GM18502 (cell line): ENCODE data around the gene VSX2.

Experiments used
- ATAC-seq: cut with Tn5 transposase; IDR thresholded peaks from one replicate; pipeline ENCODE4 v1.9.1; 2021; ENCODE audit warnings: mild to moderate bottlenecking; ENCODE audit not compliant: unreplicated experiment, poor library complexity

The VSX2 gene

DNA sequence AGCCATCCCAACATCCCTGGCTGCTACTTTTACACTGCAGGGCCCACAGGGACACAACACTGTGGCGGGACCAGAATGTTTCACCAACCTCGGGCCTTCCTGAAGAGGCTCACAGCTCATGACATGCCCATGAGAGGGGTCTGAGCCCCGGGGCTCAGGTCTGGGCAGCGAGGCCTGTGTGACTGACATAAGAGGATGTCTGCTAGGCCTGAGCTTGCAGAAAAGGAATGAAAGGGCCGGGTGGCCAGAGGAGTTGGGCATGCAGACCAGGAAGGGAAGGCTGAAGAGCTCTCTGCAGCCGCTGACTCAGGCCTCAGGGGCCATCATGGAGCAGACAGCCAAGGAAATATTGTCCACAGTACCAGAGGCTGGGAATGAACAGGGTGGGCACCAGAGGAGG, 18.3 kb upstream of the VSX2 start:
- no peak for ATAC-seq

DNA sequence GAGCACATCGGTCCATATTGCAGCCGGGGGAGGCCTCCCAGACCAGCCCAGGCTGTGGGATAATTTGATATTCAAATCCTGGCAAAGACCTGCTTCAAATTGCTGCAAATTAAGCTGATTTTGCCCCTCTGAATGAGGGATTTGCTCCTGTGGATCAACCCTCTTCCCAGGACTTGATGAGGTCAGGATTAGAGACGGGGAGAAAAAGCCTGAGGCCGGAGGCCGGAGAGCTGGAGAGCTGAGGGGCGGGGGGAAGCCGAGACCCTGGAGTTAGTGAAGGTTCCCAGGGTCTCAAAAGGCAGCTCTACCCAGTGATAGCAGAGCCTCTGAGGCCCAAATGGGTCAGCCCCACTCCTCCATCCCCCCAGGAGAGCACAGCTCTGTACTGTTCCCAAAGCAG, 17.5 kb upstream of the VSX2 start:
- no peak for ATAC-seq

DNA sequence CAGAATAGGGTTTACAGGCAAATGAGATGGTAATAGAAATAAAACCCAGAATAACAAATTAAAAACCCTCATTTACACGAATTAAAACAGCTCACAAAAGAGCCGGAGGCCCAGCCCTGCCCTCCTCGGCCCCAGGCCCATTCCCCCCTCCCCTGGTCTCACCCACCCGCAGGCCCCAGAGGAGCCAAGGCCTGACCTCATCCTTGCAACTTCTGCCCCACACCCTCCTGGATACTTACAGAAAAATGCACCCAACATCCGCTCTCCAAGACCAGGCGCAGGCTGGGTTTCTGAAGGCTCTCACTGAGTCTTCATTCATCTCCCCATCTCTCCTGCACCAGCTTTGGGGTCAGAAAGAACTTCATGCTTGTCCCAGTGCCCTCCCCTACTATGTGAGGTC, 16.2 kb upstream of the VSX2 start:
- ATAC-seq, result no peak

DNA sequence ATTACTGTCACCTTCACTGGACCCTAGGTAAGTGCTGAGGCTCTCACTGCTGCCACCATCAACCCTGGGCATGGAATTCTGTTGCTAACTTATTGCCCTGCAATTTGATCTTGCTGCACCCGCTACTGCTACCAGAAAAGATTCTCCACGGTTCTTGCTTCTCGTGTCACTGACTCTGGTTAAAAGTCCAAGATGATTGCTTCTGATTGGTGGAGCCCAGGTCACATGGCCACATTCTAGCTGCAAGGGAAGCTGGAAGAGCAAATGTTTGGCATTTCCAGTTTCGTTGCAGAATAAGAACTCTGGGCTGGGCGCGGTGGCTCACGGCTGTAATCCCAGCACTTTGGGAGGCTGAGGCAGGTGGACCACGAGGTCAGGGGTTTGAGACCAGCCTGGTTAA, 7.5 kb upstream of the VSX2 start:
- no peak for ATAC-seq

DNA sequence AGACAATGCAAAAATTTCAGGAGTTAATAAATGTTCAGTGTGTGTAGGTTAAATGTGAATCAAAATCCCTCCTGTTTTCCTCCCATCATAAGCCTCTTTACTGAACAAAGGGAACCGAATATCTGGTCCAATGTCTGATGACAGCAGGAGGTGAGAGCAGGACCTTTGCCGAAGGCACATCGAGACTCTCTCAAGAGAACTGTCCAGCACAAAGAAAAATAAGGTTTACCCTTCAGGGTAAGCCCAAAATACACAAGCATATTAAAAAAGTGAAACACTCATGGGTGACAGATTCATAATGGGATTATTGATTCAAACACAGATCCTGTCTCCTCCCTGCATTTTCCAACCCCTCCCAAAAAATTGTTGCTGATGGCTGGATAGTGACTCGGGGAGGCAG, 4.2 kb upstream of the VSX2 start:
- no peak for ATAC-seq

DNA sequence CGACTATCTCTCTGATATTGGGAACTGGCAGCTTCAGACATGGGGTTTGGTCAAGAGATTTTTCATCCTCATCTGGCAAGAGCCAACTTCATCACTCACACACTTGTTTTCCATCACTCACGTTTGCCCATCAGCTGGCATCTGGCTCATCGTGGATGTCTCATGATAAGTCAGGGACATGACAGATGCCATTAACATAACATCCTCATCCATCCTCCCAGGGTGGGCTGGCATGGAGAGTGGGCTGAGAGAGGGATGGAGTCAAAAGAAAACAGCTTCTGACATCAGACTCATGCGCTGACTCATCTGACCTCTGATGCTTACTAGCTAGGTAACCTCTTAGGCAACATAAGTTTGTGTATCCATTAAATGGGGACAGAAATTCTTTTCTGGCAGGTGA, 1.8 kb upstream of the VSX2 start:
- no peak for ATAC-seq

DNA sequence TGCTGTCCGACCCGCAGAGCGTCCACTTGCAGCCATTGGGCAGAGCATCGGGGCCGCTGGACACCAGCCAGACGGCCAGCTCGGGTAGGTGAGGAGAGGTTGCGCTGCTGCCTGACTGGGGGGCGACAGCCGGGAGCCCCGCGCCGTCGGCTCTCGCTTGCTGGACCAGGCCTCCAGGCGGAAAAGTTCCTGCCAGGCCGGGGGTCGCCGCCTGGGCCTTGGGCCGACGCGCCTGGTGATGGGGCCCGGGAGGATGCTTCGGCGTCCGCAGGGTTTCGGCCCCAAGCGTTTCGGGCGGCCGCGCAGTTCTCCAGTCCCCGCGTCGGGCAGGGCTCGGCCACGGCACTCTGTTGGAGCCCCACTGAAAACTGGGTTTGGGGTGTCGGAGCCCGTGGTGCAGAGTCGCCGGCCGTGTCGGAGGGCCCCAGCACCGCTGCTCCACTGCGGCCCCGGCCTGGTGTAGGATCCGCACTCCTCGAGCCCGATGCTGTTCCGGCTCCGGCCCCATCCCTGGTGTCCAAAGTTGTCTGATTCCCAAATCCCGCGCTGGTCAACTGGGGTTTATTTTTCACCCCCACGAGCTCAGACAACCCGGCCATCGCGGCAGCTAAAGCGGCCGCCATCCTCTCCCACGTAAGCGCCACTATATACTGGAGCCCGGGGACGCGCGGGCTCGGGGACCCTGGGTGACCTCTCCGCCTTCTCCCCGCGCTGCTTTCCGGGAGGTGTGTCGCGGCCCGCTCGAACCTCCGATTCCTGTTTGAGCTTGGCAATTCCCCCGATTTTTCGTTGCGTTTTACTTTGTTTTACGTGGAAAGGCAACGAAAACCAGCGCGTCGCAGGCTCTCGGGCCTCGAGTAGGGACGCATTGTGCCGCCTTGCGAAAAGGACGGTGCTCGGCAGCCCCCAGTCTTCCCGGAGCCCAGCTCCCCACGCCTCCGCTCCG, 872 bp downstream of the VSX2 start:
- ATAC-seq, result no peak

DNA sequence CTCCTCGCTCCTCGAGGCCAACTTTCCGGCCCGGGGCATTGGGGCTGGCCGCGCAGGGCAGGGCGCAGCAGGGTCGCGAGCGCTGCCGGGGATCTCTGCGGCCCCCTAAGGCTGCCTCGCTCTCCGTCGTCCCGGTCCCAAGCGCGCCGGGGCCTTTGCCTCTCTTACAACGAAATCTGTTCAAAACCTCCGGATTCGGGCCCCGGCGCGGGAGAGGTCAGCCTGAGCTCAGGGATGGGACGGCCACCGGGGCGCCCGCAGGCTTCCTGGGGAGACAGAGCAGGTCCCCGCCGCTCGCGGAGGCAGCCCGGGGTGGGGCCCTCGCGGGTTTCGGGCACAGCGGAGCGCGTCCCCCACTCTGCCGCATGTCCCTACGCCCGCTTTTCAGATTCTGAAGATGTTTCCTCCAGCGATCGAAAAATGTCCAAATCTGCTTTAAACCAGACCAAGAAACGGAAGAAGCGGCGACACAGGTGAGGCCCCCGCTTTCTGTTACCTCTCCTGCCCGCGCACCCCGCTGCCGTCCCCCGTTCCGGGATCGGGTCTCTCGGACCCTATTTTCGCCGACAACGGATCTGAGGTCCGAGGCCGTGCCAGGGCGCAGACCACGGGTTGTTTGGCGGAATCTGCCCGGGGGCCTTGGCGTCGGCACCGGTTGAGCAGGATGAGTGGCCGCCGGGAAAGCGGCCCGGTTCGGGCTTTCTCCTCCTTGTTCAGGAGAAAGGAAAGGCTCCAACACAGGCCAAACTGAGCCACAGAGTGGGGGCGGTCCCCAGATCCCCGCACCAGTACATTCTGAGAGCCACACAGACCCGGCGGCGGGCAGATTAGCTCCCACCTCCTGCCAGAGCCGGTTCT, 1.8 kb downstream of the VSX2 start:
- ATAC-seq, result no peak

DNA sequence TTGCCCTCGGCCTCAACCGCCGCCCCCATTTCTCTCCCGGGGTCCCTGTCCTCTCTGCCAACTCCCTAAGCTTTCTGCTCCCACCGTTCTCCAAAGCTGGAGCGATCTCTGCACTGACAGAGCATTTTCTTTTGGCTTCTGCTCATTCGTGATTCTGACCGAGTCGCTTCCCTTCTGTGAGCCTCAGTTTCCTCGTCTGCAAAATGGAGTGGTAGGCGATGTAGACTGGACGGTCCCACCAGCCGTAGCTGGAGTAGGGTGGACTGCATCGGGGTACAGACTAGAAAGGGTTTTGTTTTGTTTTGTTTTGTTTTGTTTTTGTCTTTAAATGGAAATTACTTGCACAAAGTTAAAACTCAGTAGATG, 2.4 kb downstream of the VSX2 start:
- no peak for ATAC-seq

DNA sequence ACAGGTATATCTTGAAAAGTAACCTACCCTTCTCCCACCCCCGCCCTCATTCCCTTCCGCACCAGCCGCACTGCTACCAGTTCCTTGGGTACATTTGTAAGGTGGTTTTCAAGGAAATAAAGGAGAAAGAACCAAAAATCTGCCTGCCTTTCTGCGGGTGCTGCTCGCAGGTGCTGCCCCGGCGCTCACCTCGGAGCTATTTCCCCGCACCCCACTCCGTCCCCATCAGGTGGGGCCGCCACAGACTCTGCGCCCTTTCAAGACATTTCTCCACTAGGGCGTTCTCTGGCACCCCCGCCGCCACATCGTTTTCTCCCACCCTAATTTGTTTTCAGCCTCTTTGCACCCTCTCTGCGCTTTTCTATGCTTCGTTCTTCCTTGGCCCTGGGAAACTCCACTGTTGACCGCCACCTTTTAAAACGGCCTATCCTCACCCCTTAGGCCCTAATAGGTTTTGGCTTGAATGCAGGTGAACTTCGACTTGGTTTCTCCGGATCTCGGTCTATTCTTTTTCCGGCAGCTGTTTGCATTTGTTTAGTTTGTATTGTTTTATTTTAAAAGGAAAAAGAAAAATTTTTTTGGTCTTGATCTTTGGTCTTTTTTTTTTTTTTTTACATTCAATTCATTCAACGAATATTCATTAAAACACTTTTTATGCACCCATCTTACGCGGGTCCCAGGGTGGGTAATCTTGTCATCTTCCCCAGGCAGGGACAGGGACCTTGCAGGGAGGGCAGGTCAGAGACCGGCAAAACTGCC, 3.0 kb downstream of the VSX2 start:
- no peak for ATAC-seq

DNA sequence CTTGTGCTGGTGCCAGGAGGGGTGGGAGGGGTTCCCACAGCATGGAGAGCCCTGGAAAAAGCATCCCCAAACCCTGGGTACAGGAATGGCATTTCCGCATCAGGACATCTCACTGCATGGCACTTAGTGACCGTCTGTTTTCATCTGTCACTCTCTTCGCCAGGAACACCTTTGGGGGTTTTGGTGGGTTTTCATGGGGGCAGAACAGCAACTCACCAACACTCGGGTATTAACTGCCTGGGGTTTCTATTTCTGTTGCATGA, 3.5 kb downstream of the VSX2 start:
- no peak for ATAC-seq

DNA sequence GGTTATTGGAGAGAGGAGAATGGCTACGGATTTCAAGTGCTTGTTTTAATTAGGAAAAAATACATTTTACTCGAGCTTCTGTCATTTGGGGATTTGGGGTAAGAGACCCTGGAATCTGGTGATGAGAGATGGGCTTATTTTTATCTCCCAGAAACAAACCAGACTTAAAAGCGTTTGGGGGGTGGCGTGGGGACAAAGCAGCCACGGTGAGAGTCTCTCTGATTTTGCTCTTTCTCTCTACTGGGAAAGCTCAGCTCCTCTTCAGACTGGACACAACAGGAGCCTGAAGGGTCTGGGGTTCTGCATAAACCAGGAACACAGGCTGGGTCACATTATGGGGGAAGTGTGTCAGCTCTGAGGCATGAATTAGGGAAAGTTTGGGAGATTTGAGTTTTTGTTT, 3.8 kb downstream of the VSX2 start:
- ATAC-seq, result no peak

DNA sequence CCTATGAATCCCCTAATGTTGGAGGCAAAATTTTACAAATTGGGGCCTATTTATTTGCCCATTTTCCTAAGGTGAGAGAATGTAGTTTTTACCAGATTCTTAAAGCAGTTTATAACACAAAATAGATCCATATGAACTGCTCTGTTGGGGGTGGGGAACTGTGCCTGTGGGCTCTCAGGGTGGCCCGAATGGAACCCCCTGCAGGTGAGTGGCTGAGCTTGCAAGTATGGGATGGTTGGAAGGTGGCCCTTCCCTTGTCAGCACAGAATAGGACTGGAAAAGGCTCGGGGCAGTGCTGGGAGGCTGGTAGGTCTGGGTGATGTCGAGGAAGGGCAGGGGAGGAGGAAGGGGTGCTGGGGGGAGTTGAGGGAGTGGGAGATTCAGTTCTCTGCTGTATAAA, 4.9 kb downstream of the VSX2 start:
- ATAC-seq, result no peak

DNA sequence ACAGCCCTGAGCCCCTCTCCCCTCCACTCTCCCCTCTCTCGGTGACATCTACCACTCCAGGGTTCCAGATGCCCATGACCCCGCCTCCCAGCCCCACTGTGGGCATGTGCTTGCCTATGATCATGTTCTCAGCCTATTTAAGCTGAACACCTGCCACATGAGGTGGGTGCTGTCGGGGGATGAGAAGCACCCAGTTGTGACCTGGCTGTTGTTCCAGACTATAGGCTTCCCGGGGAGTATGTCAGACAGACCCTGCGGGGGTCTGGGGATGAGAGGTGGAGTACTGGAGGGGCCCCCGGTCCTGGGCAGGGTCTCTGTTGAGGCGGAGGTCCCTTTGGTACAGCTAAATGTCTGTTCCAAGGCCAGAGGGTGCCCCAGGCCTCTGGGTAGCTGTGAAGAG, 6.0 kb downstream of the VSX2 start:
- no peak for ATAC-seq

DNA sequence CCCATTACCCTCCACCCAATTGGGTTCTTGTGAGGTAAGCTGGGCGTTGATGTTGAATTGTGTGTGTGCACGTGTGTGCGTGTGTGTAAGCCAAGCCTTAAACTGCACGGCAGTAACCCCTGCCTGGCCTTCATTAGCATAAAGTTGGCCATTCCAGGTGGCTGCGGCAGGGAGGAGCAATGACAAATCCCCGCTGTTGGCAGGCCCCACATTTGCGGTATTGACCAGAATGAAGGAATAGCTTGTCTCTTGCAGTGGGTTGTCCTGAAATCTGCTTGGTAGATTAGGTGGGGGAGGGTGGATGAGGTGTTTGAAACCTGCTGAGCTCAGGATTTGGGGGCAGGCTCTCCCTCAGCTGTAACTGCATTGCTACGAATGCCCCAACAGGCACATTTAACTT, 7.3 kb downstream of the VSX2 start:
- no peak for ATAC-seq

DNA sequence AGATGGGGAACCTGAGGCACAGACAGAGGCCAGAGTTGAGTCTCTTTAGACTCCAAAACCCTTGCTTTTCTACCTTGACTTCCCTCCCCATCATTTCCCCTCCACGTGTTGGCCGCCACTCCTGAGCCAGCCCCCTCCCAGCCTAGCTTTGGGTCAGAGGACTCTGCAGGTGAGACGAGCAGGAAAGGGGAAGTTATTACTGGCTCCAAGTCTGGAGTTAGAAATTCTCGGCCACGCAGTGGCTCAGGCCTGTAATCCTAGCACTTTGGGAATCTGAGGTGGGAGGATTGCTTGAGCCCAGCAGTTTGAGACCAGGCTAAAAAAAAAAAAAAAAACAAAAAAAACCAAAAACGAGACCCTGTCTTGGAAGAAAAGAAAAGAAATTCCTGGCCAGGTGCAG, 8.8 kb downstream of the VSX2 start:
- ATAC-seq, result no peak

DNA sequence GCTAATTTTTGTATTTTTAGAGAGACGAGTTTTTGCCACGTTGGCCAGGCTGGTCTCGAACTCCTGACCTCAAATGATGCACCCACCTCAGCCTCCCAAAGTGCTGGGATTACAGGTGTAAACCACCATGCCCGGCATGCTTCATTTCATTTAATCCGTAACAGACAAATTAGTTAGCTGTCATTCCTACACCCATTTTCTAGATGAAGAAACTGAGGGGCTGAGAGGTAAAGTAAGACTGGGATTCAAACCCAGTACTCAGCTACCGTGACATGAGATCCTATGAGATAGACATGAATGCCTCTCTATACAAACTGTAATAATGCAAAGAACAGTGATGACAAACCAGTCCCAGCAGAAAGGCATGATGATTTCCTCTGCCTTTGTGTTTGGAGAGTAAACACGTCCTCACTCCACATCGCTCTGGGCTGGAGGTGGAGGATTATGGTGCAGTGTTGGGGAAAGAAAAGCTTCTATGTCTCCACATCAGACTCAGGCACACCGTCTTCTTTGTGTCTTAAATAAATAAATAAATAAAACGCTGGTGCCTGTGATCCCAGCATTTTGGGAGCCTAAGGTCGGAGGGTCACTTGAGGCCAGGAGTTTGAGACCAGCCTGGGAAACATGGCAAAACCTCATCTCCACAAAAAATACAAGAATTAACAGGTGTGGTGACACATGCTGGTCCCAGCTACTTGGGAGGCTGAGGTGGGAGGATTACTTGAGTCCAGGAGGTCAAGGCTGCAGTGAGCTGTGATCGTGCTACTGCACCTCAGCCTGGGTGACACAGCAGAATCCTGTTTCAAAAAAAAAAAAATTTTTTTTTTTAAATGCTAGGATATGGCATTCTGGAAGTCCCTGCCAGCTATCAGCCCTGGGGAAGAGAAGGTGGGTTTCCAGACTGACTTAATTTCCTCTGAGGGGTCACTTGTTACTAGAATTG, 10.5 kb downstream of the VSX2 start:
- no peak for ATAC-seq

DNA sequence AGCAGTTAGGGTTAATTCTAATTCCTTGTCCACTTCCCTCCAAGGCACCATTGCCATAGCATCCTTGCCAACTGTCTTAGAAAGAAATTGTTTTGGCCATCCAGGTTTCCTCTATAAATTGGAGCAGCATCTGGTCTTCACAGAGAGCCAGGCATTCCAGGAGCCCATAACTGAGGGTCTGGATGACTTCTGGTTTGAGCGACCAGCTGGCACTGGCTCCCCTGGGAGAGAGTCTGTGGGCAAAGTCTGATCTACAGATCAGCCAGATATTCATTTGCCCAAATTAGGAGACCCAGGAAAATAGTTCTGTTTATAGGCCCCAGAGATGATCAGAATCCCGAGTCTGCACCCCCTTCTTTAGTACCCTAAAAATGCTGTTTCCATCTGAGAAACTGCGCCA, 16.0 kb downstream of the VSX2 start:
- no peak for ATAC-seq

DNA sequence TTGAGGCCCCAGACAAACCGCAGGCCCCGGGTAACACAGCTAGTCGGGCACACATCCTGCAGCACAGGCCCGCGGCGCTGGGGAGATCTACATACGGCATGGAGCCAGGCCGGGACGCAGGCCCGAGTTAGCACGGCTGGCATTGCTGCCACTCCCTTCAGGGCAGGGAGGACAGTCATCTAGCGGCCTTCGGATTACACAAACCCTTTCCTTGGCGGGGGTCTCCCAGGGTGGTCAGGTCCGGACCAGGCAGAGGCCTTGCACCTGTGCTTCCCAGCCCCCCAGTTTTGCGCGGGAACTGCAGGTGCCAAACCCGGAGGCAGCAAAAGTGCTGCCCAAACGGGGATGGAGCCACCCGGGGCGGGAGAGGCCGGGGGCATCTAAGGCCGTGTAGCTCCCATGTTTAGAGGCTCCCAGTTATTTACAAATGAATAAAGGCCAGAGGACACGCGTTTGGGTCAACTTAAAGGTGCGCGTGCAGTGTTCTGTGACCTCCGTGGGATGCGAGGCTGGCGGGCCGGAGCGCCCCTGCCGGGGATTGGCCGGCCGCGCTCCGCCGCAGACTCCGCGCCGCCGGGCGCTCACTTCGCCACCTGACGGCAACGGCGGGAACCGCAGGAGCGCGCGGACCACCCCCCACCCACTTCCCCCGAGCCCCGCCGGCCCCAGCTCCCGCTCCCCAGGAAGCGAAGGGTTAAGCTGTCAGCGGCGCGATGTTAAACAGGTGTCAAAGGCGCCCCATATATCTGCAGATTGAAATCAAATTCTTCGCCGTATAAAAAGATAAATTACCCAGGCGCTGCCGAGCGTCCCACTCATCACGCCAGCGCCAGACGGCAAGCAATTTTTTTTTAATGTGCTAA, 18.1 kb downstream of the VSX2 start:
- ATAC-seq, result no peak
